AG04449 (cell line): ENCODE data around the gene ZBTB12.

Source experiments
- CTCF ChIA-PET: fragments of 350-600 bp; formaldehyde crosslinking; extraction: SDS; loops from one replicate; lab custom pipeline; 2021; ENCODE audit warnings: antibody characterized with exemption; lab: Yijun Ruan, JAX
- POLR2A ChIA-PET: fragments of 400-600, 350-600 bp; formaldehyde crosslinking; extraction: SDS; loops from one replicate; lab custom pipeline; 2020; ENCODE audit warnings: antibody characterized with exemption, inconsistent platforms; lab: Yijun Ruan, JAX
- DNase-seq: peaks from one replicate; pipeline ENCODE4 v3.0.0-alpha.2; 2010; ENCODE audit warnings: low read depth, low spot score
- H3K4me3 ChIP-seq: 2 replicates; pipeline ENCODE4 v1.5.1; 2011; ENCODE audit warnings: low read depth, mild to moderate bottlenecking, control low read depth, low read length
- CTCF ChIP-seq: IDR thresholded peaks from one replicate; pipeline ENCODE4 v1.5.1; 2011; ENCODE audit warnings: mild to moderate bottlenecking, moderate library complexity, low read length, control low read depth, inconsistent platforms; ENCODE audit not compliant: insufficient read depth; ENCODE audit errors: missing control alignments

The ZBTB12 gene, protein sequence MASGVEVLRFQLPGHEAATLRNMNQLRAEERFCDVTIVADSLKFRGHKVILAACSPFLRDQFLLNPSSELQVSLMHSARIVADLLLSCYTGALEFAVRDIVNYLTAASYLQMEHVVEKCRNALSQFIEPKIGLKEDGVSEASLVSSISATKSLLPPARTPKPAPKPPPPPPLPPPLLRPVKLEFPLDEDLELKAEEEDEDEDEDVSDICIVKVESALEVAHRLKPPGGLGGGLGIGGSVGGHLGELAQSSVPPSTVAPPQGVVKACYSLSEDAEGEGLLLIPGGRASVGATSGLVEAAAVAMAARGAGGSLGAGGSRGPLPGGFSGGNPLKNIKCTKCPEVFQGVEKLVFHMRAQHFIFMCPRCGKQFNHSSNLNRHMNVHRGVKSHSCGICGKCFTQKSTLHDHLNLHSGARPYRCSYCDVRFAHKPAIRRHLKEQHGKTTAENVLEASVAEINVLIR

GRCh38 chr6:31901953-31902643, at the start of gene ZBTB12:
TSS of gene ZBTB12 (minus strand) at chr6:31902086. CDS start at chr6:31901305, 781 bp downstream.
- DNase-seq: peak; percentile 80
- POLR2A ChIA-PET: interaction anchor here (0.7 to 2.3 kb wide), 5 partner anchors 11 to 75 kb away, joined by 3 to 6 read pairs (median 4); partner anchors contain the start of genes HSPA1B, NELFE, NEU1 and SKIC2
- CTCF ChIA-PET: interaction anchor here (1.0 to 6.6 kb wide), 2 partner anchors 15 to 50 kb away, joined by 4 to 35 read pairs; no protein-coding TSS in a partner anchor
- TF ChIP-seq CTCF: no peak
- peak within 1 kb of the TSS; percentile 73 for H3K4me3 ChIP-seq

DNA sequence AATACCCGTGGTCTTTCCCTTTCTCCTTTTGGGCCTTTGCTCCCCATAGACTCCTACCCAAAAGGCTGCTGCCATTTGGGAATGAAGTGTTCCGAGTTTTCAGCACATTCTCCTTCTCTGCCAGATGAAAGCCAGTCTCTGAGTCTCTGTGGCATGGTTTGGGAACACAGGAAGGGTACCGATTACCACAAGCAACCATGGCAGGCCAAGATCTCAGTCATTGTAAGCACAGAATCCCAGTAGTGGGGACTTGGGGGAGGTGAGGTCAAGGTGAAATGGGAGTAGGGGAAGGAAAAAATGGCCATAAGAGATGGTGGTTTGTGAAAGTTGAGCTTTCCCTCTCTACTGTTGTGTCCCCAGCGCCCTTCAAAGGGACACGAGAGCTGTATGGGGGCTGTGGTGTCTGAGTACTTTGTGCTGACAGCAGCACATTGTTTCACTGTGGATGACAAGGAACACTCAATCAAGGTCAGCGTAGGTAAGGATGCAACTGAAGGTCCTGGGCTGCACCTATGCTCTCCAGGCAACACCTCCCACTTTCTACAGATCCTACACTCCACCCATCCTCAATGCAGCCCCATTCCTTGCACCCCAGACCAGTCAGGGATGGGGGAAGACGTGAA, 48.2 kb upstream of the ZBTB12 start:
- no peak overlapping the region for H3K4me3 ChIP-seq
- ChIA-PET CTCF (interaction anchor here (0.7 to 7.4 kb wide), 10 partner anchors 9 to 272 kb away, joined by 3 to 94 read pairs (median 24); partner anchors contain the start of genes LY6G5C, NELFE, SKIC2 and ZBTB12), POLR2A (no interaction called here)
- no peak for DNase-seq
- TF ChIP-seq CTCF: no peak

DNA sequence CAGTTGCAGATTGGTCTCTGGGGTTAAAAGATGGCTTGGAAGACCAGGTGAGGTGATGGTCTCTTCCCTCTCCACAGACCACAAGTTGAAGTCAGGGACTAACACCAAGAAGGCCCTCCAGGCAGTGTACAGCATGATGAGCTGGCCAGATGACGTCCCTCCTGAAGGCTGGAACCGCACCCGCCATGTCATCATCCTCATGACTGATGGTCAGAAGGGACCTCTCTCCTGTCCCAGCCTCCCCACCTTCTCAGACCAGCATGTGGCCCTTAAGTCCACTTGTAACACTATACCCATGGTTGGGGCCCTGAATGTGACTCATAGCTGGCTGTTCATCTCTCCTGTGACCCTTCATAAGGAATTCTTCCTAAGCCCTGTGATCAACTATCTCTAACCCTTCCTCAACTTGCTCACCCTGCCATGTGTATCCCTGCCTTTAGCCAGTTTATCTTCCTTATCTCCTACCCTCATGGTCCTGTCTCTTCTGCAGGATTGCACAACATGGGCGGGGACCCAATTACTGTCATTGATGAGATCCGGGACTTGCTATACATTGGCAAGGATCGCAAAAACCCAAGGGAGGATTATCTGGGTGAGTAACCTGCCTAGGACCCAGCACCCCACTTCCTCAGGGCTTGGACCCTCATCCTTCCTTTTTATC, 47.0 kb upstream of the ZBTB12 start:
- ChIA-PET CTCF (interaction anchor here (7.4 kb wide), 1 partner anchor 8 kb away, joined by 94 read pairs; no protein-coding TSS in a partner anchor), POLR2A (interaction anchor here (0.6 to 1.2 kb wide), 4 partner anchors 10 to 327 kb away, joined by 3 to 6 read pairs (median 4); partner anchors contain the start of genes EHMT2, NELFE and SKIC2)
- DNase-seq: no peak
- TF ChIP-seq CTCF: no peak
- H3K4me3 ChIP-seq: no peak overlapping the region

DNA sequence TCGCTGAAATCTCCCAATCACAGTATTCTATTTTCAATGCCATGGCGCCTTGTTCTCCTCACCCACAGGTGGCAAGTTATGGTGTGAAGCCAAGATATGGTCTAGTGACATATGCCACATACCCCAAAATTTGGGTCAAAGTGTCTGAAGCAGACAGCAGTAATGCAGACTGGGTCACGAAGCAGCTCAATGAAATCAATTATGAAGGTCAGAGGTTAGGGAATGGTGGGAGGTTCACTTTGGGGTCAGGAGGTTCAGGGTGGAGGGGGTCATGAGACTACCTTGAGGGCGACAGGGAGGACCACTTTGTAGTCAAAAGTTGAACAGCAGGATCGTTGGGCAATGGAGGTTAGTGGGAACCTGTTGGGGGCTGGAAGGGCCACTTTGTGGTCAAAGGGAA, 46.4 kb upstream of the ZBTB12 start:
- POLR2A ChIA-PET: interaction anchor here (0.6 to 1.2 kb wide), 4 partner anchors 10 to 130 kb away, joined by 3 to 6 read pairs (median 4); partner anchors contain the start of genes EHMT2, NELFE and SKIC2
- CTCF ChIA-PET: interaction anchor here (0.8 to 7.4 kb wide), 3 partner anchors 8 to 68 kb away, joined by 3 to 94 read pairs (median 3); no protein-coding TSS in a partner anchor
- no peak overlapping the region for H3K4me3 ChIP-seq
- TF ChIP-seq CTCF: no peak
- no peak for DNase-seq

- POLR2A ChIA-PET: interaction anchor here (0.6 kb wide), 1 partner anchor 129 kb away, joined by 3 read pairs; no protein-coding TSS in a partner anchor
- no peak for DNase-seq
- CTCF ChIA-PET: interaction anchor here (0.8 to 7.4 kb wide), 3 partner anchors 7 to 68 kb away, joined by 3 to 94 read pairs (median 3); no protein-coding TSS in a partner anchor
- TF ChIP-seq CTCF: no peak
- H3K4me3 ChIP-seq: no peak overlapping the region
Measured at GRCh38 chr6:31947864-31948263, 46.0 kb upstream of the ZBTB12 start.
